Hematopoietic multipotent progenitor cell treated with erythropoietin and hydrocortisone succinate and interleukin-3 and kit ligand, for 17 days (in vitro differentiated cells): Measurements from ENCODE around the gene COL16A1.

Experiments used
- DNase-seq: peaks from one replicate; pipeline ENCODE4 v3.0.0-alpha.2; 2015; ENCODE audit warnings: low spot score

Gene COL16A1

DNA sequence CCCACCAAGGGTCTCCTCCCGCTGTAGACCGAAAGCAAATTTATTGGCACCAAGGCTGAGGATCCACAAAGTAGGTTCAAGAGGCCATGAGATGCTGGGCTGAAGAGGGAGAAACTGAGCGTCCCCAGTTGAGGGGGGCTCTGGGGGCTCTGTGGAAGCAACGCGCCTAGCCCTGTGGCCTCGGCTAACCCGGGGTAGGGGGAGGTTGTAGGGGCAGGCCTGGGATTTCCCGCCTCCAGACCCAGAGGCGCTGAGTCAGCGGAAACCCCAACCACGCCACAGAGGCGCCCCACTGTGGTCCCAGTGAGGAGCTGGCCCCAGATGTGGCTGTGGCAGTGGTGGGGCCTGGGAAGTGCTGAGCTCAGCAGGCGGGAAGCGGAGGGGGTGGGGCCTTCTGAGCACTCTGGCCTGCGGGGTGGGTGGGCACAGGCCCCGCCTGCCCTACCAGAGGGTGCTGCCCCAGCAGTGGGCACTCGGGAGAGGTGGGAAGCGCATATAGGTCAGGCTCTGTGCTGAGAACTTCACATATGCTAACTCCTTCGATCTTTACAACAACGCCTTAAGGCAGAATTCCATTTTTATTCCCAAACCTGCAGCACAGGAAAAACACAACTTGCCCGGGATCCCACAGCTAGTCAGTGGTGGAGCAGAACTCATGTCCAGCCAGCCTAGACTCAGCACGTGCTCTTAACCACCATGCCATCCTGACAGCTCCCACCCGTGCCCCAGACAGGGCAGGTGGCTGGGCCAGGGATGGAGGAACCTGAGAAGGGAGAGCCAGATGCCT lies 1.5 kb upstream of the COL16A1 start:
- no peak for DNase-seq

DNA sequence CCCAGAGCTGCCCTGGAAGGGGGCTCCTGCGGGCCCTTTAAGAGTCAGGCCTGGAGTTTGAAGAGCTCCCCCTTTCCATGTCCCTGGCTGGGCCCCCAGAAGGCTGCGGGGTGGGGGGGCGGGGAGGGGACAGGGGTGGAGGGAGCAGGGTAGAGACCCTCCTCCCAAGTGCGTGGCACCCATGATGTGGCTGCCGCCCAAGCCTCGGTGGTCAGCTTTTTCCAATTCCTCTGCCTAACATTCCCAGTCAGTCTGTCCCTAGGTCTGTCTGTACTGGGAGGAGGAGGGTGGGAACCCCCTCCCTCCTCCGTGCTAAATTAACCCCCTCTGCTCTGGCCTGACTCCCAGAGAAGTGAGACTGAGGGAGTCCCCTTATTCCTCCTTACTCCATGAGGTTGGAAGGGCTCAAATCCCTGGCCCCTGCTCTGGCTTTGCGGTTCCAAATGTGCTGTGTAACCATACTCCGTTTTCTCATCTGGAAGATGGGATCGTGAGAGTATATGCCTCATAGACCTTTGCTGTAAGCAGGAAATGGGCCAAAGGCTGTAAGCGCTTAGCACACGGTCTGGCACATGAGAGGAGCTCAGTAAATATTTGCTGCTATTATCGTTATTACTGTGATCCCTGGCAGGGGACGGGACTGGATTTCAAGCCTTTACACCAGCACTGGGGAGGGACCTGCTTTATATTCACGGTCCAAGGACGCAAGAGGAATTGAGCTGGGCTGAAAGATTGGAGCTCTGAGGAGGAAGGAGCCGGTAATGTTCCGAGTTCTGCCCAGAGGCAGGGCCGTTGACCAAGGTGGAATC lies 658 bp upstream of the COL16A1 start:
- no peak for DNase-seq

DNA sequence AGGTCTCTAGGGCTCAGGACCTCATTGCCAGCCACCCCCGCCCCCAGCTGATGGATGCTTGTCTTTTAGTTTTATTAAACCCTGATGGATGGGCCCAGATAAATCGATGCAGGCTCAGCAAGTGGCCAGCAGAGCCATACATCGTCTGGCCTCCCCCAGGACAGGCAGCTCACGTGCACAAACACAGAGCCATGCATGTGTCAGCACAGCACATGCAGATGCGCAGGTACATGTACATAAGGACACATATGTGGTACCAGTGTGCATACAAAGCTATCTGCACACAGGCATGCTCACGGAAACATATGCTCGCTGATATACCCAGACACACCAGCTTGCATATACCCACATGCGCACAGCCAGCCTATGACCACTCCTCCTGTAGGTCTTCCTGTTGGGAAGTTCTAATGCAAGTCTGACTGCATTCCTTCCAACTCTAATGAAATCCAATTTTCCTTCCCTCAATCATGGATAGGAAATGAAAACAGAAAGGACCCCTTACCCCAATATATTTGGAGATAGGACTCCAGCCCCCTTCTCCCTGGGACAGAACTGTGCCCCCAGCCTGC lies 897 bp downstream of the COL16A1 start:
- no peak for DNase-seq

DNA sequence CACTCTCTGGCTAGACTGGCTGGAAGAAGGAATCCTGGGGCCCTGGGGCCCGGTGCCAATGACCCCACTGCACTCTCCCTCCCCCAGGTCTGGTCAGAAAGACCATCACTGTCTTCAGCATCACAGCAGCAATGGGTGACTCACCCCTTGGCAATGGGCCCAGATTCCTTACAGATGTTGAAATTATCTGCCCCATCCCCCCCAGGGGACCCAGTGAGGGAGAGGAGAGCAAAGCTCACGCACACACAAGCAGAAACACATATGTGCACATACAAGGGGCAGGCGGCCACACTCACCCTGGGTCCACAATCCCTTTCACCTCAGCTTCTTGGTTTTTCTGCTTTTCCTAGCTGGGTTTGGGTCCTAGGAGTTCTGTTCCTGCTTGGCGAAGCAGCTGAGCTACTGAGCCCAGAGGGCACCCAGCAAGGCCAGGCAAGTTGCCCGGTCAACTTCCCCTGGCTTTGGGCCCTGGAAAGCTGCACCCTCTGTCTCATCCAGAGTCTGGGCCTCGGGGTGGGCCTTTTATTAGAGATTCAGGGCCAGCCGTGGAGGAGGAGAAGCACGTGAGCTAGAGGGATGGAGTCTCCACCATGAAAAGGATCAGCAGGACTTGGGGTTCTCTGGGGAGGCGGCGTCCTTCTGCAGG lies 2.6 kb downstream of the COL16A1 start:
- no peak for DNase-seq

DNA sequence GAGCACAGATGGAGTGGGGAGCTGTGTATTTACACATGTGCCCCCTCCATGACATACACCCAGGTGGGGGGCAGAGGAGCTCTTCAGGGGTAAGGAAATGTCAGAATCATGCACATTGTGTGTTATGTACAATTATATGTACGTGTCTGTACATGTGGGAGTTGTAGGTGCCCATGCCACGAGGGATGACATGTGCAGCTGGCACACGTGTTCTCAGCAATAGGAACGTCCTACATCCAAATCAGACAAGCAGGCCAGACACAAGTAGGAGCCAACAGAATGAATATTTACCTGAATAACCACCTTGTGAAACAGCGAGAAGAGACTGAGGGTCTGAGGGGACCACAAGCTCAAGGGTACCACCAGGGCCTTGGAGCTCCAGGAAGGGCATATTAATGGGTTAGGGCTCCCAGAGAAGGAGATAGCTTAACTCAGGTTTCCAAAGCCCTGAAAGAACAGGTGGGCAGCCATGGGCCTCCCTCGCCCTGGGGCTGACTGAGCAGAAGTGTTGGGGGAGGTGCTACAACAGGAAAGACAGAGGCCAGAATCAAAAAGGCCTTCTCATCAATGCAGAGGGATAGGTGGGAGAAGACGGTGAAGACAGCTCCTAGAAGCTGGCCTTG lies 3.2 kb downstream of the COL16A1 start:
- DNase-seq = no peak

DNA sequence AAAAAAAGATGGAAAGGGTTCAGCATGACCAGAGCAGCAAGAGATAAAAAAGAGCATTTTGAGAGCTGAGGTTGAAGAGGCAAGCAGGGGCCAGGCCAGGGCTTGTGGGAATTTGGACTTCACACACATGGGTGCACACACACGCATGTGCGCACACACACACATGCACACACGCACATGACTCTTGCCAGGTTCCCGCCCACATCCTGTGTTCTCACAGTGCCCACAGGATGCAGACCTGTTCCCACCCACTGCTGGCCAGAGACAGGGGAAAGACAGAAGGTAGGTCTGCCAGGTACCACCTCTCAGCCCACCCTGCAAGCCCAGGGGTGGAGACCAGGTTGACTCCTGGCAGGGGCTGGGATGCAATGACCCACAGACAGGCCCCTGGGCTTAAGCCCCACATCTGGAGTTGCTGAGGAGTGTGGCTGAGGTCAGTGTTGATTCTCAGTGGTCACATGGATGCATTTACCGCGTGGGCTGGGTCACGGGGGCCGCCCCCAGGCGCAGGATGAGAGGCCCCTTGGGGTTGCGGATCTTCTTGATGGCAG lies 4.4 kb downstream of the COL16A1 start:
- no peak for DNase-seq

DNA sequence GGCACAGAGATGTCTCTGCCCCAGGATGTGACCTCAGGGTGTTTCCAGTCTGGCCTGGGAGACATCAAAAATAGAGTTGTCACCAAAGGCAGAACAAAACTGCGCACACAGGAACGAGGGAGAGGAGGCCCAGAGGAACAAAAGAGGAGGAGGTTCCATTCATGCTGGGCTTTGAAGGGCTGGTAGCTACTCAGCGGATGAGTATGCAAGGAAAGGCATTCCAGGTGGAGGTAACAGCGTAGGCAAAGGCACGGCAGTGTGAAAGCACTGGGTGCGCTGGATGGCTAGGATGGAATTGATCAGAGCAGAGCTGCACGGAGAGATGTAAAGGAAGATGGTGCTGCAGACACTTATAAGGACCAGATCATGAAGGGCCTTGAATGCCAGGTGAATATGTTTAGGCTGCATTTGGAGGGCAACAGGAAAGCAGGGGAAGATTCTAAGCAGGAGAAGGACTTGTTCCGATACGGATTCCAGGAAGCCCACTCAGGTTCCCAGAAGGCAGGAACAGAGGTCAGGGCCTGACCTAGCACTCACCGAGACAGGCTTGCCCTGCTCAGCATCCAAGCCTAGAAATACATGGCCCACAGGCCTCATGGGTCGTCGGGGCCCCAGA lies 6.3 kb downstream of the COL16A1 start:
- DNase-seq = no peak

DNA sequence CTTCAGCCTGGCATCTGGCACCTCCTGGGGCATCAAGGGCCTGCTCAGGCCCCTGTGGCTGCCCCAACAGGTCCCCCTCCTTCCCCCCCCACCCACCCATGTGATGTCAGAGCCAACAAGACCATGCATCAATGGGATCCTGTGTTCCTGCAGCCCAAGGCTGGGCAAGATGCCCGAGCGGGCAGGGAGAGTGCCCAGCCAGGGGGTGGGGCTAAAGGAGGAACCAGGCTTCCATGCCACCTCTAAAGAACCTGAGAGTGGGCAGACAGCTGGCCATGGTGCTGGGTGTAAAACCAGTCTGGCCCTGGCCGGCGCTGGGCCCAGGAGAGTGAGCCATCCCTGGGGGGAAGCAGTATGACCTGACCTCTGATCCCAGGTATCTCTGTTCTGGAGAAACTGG lies 7.6 kb downstream of the COL16A1 start:
- DNase-seq = no peak

DNA sequence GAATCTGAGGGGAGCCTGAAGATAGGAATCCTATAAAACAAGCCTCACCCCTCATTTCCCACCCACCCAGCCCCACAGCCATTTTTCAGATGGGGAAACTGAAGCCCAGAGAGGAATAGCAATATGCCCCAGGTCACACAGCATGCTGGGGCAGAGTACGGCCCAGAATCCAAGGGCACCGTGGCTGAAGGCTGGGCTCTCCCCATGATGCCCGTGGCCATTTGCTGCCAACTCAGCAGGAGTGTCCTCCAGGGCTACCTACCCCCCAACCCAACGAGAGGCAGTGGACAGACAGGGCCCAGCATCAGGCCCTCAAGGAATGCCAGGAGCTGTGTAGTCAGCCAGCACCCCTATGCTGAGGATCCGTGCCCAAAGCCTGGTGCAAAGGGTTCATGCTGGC lies 8.5 kb downstream of the COL16A1 start:
- no peak for DNase-seq

DNA sequence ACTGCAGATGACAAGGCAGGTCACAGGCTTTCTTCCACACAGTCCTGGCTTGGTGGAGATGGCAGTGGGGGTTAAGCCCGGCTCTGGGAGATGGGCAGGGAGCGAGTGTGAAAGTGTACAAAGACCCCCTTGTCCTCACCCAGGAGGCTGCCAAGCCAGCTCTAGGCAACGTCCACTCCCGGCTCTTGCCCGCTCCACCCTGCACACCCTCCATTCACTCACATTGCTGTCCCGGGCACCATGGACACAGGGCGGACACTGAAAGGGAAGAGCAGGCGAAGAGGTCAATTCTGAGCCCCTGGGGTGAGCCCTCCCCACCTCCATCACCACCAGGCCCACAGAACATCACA lies 8.9 kb downstream of the COL16A1 start:
- DNase-seq = no peak

DNA sequence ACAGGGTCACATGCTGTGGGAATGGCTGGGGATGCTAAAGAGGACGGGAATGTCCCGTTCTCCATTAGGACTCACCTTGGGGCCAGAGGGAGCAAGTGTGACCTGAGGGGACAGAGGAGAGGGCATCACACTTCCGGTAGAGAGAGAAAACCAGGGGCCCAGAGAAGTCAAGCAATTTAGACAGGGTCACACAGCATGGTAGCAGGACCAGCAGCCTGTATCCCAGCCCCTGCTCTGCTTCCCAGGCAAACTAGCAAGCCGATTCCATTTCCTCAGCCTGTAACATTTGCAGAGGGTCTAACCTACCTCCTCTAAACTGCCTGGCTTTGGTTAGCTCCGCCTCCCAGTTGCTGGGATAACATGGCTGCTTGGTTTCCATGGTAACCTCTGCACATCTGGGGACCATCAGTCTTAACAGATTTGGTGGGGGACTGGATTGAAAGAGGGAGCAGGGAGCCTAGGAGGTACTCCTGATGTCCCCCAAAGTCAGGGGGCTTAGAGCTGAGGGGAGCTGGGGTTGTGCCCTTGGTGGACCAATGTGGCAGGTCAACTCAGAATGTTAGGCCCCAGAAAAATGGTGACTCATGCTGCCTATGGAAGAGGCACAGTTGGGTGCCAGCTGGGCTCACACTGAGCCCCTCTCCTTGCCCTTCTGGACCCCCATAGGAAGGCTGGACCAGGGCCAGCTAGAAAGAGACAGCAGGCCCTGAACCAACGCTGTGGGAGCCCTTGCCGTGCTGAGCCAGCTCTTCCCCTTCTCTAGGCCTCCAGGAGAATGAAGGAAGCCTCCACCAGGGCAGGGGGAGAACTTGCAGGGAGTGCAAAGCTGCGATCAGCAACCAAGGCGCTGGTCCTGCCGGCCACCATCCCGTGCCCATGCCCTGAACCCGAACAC lies 9.5 kb downstream of the COL16A1 start:
- DNase-seq = no peak

DNA sequence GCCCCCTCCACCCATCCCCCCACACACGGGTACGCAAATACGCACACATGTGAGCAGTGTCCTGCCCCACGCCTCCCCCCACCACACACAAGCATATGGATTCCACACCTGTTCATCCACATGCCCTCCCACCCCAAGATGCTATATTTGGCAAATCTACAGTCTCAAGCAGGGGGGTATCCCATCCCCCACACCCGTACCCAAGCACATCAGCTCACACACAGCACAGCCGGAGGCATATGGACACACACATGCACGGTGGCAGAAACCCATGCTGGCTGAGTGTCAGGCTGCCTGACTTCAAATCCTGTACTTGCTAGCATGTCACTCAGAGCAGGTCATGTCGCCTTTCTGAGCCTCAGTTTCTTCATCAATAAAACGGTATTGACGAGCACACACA lies 10.6 kb downstream of the COL16A1 start:
- no peak for DNase-seq

DNA sequence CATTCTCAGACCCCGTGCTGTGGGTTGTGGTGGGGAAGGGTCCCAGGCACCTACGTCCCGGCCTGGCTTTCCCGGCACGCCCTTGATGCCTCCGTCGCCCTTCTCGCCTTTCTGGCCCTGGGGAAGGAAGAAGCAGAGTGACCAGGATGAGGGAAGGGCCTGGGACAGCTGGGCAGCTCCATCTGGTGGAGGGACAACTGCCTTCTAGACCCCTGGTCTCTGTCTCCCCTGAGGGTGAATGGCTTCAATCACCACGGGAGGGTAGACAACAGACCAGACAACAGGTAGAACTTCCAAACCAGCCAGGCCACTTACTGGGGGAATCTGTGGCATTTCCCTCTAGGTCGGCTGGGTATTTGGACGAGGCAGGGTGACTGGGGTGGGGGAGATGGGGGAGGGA lies 11.9 kb downstream of the COL16A1 start:
- no peak for DNase-seq

DNA sequence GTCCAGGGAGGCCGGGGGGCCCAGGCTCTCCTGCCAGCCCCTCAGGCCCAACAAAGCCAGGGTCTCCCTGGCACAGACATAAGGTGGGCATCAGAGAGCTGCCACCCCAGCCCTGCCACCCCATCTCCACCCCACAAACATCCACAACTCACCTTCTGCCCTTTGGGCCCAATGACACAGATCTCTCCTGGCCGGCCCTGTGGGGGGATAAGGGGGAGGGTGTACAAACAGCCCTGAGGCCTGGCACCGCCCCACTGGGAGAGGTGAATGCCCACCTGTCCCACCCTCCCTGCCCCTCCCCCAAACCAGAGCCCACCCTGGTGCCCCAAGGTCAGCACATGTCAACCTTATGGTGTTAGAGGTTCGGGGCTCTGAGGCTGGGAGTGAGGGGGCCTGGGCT lies 12.4 kb downstream of the COL16A1 start:
- no peak for DNase-seq

DNA sequence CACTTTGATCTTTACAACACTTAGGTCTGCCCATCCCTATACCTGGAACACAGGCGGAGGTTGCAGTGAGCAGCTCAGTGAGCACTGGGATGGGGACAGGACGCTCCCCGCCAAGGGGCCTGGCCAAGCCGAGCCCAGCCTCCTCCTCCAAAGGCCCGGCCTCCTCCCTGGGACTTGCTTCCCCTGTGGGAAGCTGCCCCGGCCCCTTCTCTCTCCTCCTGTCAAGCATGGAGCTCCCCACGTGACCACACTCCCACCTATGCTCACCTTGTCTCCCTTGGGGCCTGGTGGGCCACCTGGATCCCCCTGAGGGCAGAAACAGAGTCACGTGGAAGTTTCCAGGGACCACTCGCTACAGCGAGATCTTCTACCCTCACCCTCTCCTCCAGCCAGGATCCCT lies 12.9 kb downstream of the COL16A1 start:
- DNase-seq = no peak

DNA sequence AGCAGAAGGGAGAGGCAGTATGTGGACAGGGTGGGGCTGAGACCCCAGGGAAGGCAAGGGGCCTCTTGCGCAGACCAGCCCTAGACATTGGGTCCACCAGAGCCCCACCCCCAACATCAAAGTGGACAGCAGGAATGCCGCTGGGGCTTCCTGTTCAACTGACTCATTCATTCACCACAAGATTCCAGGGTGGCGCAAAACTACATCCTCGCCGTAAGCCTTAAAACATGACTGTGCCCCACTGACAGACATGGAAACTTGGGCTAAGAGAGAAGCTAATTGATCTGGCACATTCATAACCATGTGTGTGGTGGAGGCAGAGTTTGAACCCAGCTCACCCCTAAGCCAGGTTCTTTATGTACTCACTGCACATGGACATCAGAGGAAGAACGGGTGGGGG lies 14.0 kb downstream of the COL16A1 start:
- DNase-seq = no peak

DNA sequence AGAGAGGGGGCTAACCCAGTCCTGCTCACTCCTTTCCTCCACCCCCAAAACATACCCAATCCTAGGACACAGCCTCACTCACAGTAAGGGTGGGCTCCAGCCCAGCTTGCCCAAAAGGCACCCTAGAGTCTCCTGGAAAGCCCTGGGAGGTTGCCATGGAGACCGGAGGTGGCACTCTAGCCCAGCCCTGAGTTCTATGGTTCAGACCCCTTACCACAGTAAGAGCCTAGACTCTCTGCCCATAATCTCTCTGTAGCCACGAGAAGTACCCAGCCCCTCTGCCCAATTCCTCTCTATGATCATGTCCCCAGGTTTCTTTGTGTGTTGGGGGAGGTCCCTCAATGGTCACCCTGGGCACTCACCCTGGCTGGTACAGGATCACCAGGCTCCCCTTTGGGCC lies 14.4 kb downstream of the COL16A1 start:
- no peak for DNase-seq

DNA sequence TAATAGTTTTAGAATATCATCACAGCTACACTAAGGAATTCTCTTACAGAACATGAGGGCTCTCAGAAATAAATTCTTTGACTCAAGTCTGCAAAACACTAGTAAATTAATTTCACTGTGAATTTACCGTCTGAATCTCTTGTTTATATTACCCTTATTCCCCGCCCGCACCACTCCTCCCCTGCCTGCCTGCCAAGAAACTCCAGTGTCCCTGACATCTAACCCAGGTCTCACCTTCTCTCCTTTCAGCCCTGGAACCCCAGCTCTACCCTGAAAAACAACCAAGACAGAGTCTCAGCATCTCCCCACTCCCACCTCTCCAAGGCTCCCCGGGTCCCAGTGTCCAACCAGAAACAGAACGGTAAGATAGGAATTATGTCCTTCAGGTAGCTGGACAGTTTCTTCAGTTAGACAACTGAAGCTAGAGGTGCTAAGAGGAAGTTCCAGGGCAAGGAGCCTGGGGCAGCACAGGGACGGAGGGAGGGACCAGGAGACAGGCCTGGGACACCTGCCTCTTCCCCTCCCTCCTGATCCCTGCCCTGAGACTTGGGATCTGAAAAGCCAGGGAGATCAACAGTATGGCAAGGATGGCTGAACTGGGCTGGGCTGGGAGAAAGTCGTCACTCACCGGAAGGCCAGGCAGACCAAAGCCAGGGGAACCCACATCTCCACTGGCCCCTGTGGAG lies 15.4 kb downstream of the COL16A1 start:
- DNase-seq = no peak

DNA sequence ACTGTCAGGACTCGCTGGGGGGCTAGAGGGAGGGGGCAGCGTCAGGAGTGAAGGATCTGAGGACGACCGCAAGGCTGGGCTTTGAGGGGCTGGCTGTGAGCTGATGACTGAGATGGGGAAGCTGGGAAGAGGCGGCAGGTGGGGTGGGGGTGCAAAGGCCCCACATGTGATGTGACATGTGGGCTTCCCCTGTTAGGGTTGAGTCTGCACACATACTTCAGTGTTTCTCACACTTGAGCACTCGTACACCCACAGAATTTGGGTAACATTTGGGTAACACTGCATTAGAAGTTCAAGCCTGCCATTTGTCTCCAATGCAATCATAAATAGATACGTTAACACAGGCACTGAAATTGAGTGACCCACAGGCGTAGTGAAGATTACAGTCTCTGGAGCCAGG lies 16.2 kb downstream of the COL16A1 start:
- DNase-seq = no peak

DNA sequence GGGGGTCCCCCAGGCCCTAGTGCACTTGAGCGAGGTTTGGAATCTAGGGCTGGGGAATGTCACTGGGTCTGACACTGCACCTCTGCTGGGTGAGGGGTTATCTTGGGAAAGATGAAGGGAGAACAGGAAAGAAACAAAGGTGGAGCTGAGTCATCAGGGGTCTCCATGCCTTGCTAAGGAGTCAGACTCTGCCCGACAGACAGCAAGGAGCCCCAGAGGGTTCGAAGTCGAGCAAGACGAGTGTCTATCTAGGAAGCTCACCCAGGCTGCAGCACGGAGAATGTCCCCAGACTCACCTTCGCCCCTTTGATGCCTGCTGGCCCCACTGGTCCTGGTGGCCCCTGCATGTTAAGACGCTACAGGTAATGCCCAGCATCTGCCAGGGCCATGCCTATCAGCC lies 18.0 kb downstream of the COL16A1 start:
- DNase-seq = no peak
